GM21576 (cell line): Measurements from ENCODE around the gene NCK2.
A peak's percentile ranks its signal among the peaks of the same experiment; 100 is the strongest.

Source experiments
- ATAC-seq: cut with Tn5 transposase; IDR thresholded peaks from one replicate; pipeline ENCODE4 v1.9.1; 2021; ENCODE audit warnings: mild to moderate bottlenecking, moderate library complexity; ENCODE audit not compliant: unreplicated experiment

The NCK2 gene

GRCh38 chr2:105808423-105809096 lies 63.8 kb downstream of the NCK2 start:
- ATAC-seq = no peak

DNA sequence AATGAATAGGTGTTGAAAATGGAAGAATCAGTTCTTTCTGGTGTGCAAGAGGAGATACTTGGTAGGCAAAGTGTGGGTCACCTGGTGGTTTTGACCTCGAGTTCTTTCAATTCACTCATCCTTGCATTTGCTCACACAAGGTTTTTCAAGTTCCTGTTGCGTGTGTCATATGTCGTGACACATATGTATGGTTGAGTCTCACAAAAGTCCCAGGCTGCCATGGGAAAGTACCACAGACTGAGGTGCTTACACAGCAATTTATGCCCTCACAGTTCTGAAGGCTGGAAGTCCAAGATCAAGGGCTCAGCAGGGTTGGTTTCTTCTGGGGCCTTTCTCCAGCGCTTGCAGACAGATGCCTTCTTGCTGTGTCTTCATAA lies 64.4 kb downstream of the NCK2 start:
- ATAC-seq = peak; percentile 41

- ATAC-seq = no peak
Measured at GRCh38 chr2:105809723-105810122, 65.0 kb downstream of the NCK2 start.

DNA sequence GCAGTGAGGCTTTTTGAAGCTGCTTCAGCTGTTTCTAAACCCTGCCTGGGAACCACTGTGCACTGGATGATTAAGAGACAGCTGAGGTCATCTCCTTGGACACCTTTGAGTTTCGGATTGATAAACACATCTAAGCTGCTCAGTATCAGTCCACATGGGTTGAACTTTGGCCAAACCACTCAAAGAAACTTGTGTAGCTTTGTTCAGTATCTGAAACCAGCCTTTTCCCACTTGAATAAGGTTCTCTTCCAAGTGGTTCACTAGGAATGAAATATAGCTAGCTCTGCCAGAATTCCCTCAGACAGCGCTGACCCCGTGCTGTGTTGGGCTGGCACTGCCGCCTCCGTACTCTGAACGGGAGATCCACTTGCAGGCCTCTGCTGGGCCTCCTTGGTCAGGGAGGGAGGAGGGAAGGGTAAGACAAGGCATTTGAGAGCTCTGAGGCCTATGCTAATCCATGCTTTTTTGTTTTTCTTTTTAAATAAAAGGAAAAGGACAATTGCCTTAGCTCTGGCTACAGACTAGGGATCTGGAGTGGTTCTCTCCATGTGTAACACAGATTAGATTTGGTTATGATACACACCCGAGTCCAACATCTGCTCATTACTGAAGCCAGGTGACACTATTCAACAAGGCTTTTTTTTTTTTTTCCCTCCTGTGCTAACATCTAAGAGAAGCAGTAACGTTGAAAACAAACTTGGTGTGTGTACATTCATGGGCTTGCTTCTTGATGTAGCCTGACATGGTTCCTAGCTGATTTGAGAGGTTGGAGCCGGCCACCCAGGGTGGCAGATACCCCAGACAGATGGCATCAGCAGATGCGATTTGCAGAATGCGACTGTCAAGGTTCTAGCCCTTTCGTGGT lies 67.7 kb downstream of the NCK2 start:
- peak; percentile 76 for ATAC-seq

GRCh38 chr2:105813045-105813315 lies 68.3 kb downstream of the NCK2 start:
- no peak for ATAC-seq

GRCh38 chr2:105813405-105813804 lies 68.7 kb downstream of the NCK2 start:
- no peak for ATAC-seq

DNA sequence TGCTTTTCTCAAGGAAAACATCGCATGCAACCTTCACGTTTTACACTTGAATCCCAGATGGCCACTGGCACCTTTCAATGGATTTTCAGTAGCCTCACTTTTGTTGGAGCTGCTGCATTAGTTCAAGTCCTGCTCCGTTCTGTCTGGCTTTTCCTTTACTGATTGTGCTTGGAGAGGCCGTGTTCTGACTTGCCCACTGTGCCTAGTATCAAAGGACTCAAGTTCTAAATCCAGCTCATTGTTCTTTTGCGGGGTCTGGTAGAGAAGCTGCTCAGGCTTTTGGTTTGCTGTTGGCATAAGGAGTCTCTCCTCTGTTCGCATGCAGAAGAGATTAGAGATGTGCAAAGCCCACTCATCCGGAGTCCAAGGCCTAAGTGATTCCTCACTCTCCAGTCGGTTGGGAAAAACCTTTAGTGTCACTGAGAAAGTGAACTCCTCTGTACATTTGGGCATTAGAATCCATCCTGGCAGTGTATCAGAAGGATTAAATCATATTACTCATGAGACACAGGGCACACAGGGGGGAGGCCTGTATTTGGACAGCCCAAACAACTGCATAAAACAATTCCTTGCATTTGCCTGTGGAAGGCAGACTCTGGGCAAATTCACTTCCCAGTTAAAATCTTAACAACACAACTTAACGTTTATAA lies 69.7 kb downstream of the NCK2 start:
- ATAC-seq = no peak

DNA sequence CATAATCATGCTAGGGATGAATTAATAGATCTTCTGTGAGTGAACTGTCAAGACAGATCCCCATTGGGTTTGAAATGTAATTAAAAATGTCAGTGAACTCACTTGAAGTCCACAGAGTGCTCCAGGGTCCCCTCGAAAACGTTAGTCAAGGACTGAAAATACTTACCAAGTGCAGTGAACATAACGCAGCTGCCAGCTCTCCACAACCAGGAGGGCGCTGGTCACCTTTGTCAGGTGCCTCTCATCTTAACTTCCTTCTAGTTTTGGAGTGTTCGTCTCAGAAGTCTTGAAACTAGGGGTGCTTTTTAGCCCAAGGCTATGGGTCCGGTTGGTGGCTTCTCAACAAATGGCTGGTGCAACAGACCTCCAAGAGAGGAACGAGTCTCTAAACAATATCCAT lies 70.7 kb downstream of the NCK2 start:
- no peak for ATAC-seq

DNA sequence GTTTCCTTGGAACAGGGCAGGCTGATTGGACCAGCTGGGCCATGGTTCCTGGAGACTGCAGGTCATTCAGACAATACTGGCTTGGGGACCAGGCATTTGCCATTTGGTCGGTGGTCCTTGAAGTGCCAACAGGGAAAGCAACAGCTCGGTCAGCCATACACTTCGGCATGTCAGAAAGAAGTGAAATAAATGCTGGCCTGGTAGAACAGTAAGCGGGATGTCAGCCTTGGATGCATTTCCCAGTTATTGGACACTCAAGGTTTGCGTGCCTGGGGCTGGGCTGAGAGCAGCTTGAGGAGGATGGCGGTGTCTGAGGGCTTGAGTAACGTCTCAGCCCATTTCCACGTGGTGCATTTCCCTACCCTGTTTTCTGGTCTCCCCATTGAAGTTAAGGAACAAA lies 75.4 kb downstream of the NCK2 start:
- no peak for ATAC-seq

GRCh38 chr2:105820691-105821090 lies 76.0 kb downstream of the NCK2 start:
- no peak for ATAC-seq

DNA sequence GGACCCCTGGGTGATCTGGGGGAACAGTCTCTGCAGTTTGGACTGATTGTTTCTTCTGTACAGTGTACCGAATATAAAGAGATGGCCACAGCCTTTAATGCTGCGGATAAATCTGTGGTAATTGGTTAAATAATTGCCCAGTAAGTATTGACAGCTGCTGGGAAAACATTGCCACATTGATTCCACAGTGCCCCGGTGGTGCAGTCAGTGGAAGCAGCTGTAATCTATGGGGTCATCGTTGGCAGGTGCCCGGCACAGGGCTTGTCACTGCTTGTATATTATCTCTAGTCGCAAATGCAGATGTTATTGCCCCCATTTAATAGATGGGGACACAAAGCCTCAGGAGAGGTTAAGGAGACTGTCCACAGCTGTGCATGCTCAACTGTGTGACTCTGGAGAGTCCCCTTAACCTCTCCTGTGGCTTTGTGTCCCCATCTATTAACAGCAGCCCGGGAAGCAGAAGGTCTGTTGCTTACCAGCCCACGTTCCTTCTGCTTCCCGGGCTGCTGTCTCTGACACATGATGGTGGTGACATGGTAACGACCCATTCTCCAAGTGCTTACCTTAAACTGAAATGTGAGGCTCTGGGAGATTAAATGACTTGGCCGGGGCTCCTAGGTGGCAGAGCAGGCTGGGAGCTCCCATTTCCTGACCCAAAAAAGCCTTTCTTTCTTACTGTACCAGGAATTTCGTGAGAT lies 76.9 kb downstream of the NCK2 start:
- ATAC-seq = no peak

DNA sequence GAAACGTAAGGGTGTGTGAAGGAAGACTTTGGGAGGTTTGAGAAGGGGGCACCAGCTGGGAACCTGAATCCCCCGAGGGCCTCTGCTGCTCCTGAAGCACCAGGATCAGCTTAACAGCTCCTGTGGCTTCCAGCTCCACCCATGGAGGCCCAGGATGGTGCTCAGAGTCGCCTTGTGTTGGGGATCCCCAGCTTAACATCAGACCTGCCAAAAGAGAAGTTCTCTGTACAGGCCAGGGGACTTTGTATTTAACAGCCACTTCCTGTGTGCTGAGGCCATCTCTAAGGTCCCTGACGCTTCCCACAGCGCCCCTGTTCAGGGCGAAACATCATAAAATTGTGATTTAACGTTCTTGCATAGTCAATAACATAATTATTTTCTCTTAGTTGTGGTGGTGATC lies 77.5 kb downstream of the NCK2 start:
- ATAC-seq = peak; percentile 65

DNA sequence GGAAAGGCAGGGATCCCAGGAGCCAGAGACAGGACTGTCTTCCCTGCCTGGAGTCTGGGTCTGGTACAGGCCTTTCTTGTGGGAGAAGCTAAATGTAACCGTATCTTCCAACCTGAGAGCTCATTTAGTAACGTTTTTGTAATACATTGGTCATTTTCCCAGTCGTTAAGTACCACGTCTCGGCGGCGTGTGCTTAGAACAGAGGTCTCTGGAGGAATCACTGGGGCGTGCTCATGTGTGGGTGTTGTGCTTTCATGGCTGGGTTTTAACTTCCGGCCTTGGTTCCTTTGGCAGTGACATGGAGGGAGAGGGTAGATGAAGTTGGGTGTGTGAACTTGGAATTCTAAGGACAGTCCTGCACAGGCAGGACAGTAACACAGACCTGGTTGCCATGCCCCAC lies 79.7 kb downstream of the NCK2 start:
- no peak for ATAC-seq

- no peak for ATAC-seq
Measured at GRCh38 chr2:105827351-105828096, 82.8 kb downstream of the NCK2 start.

GRCh38 chr2:105828558-105828957 lies 83.8 kb downstream of the NCK2 start:
- ATAC-seq = peak; percentile 44

DNA sequence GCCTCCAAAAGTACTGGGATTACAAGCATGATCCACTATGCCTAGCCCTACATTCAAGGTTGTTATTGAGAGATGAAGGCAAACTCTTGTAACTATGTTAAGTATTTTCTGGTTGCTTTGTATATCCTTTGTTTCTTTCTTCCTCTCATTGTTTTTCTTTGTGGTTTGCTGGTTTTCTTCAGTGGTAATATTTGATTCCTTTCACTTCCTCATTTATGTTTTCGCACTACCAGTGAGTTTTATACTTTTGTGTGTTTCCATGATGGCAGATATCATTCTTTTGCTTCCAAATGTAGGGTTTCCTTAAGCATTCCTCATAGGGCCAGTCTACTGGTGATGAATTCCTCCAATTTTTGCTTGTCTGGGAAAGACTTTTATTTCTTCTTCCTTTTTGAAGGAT lies 90.2 kb downstream of the NCK2 start:
- peak; percentile 94 for ATAC-seq

- no peak for ATAC-seq
Measured at GRCh38 chr2:105836341-105836740, 91.6 kb downstream of the NCK2 start.

GRCh38 chr2:105836840-105837692 lies 92.4 kb downstream of the NCK2 start:
- no peak for ATAC-seq

GRCh38 chr2:105839793-105840192 lies 95.1 kb downstream of the NCK2 start:
- no peak for ATAC-seq

DNA sequence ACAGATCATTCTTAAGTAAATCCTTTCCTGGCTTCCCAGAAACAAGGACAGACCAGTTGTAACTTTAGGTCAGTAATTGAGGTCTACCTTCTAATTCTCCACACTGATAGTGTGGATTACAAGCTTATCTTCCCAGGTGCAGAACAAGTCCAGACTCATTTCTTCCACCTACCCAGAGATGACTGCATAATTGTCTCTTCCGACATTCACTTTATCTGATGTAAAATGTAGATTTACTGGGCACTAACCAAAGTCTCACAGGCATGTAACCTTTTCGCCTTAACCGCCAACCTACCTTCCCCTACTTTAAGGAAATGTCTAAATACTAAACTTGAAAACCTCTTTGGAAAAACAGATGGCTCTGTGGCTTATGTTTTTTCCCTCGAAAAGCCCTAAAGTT lies 96.2 kb downstream of the NCK2 start:
- ATAC-seq = no peak
